B cell (primary cell): ENCODE results near the gene ZNF688. TPM values are rescaled to one million over a fixed set of nuclear protein-coding genes. Genes with fewer than 3 reads are reported as not detected.

Experiments used
- ATAC-seq: fragments of 200-7000 bp; cut with Tn5 transposase; one replicate; pipeline ENCODE4 v1.10.0; 2021; ENCODE audit warnings: low read depth, mild to moderate bottlenecking, moderate number of reproducible peaks, moderate library complexity
- CTCF ChIA-PET: fragments of 350-600 bp; sonication (Branson Sonifier 250); formaldehyde crosslinking; loops from one replicate; lab custom pipeline; 2021; ENCODE audit warnings: antibody characterized with exemption, inconsistent platforms; lab: Charles Lee
- POLR2A ChIA-PET: fragments of 350-600 bp; sonication (Branson Sonifier 250); formaldehyde crosslinking; loops from one replicate; lab custom pipeline; 2021; ENCODE audit warnings: antibody characterized with exemption; lab: Charles Lee
- DNase-seq: peaks from one replicate; pipeline ENCODE4 v3.0.0; 2013
- H2AFZ ChIP-seq: 2 replicates; pipeline ENCODE4 v1.6.1; 2012; ENCODE audit warnings: mild to moderate bottlenecking, low read depth, low read length; ENCODE audit not compliant: insufficient read depth, poor library complexity, severe bottlenecking
- H3K27ac ChIP-seq, 2 donors: 1 replicate in 1 of 2; 2 replicates in 1 of 2; pipeline ENCODE4 v1.5.1; 2012 to 2013; ENCODE audit warnings: low read length in 2 of 2, mild to moderate bottlenecking in 2 of 2, moderate library complexity in 1 of 2
- H3K27me3 ChIP-seq, 4 experiments: fragments of 200-600 bp in 1 of 4; sonication (generic) in 1 of 4; replicated peaks in 1 of 4; 1 replicate in 2 of 4; 2 replicates in 2 of 4; pipeline versions ENCODE4 v1.6.1 to v1.7.0; 2013 to 2016; ENCODE audit warnings: low read length in 3 of 4, mild to moderate bottlenecking in 2 of 4, mixed read lengths in 1 of 4, moderate library complexity in 1 of 4; ENCODE audit not compliant: insufficient read depth in 4 of 4, control insufficient read depth in 3 of 4; ENCODE audit errors: control extremely low read depth in 1 of 4
- H3K36me3 ChIP-seq, 2 experiments: replicated peaks in 1 of 2; 1 replicate in 1 of 2; 2 replicates in 1 of 2; pipeline versions ENCODE4 v1.6.1 to v1.7.1; 2013; ENCODE audit warnings: low read length in 1 of 2; ENCODE audit not compliant: insufficient read depth in 2 of 2, control insufficient read depth in 1 of 2; ENCODE audit errors: control extremely low read depth in 1 of 2, extremely low read depth in 1 of 2
- H3K4me1 ChIP-seq, 2 donors: fragments of 200-600 bp in 1 of 2; sonication (generic) in 1 of 2; 1 replicate in 1 of 2; 2 replicates in 1 of 2; pipeline versions ENCODE4 v1.5.1 to v1.6.1; 2013 to 2017; ENCODE audit warnings: low read length in 2 of 2; ENCODE audit not compliant: control insufficient read depth in 2 of 2, insufficient read depth in 2 of 2
- H3K4me2 ChIP-seq: replicated peaks from 2 replicates; pipeline ENCODE3; 2012; ENCODE audit warnings: mild to moderate bottlenecking, low read depth, low read length; ENCODE audit not compliant: poor library complexity, severe bottlenecking
- H3K4me3 ChIP-seq, 5 experiments: fragments of 200-600 bp in 1 of 5; sonication (generic) in 1 of 5; 1 replicate in 3 of 5; 2 replicates in 2 of 5; pipeline versions ENCODE4 v1.5.1 to v1.7.0; 2011 to 2016; ENCODE audit warnings: low read length in 4 of 5, mild to moderate bottlenecking in 4 of 5, low read depth in 2 of 5, control low read depth in 1 of 5, moderate library complexity in 1 of 5; ENCODE audit not compliant: insufficient read depth in 1 of 5; ENCODE audit errors: control extremely low read depth in 1 of 5, extremely low read depth in 1 of 5
- H3K79me2 ChIP-seq: fragments of 200-600 bp; sonication (generic); one replicate; pipeline ENCODE4 v1.6.0; 2016; ENCODE audit warnings: low read length; ENCODE audit not compliant: control insufficient read depth, insufficient read depth
- H3K9ac ChIP-seq: fragments of 200-600 bp; sonication (generic); 2 replicates; pipeline ENCODE4 v1.6.1; 2017; ENCODE audit warnings: mild to moderate bottlenecking, low read length, moderate library complexity
- H3K9me3 ChIP-seq, 3 donors: one replicate each; pipeline versions ENCODE4 v1.6.1 to v1.7.1; 2013; ENCODE audit warnings: low read length in 2 of 3; ENCODE audit not compliant: control insufficient read depth in 2 of 3, insufficient read depth in 1 of 3; ENCODE audit errors: control extremely low read depth in 1 of 3
- H4K20me1 ChIP-seq: 2 replicates; pipeline ENCODE4 v1.6.0; 2012; ENCODE audit warnings: mild to moderate bottlenecking, low read length; ENCODE audit not compliant: insufficient read depth, control insufficient read depth, poor library complexity, severe bottlenecking
- H3K27ac Mint-ChIP-seq: one replicate; pipeline ENCODE4 v1.8.0; 2021; ENCODE audit warnings: mixed read lengths
- H3K27me3 Mint-ChIP-seq: one replicate; pipeline ENCODE4 v1.8.0; 2021; ENCODE audit warnings: mixed read lengths
- H3K4me1 Mint-ChIP-seq: one replicate; pipeline ENCODE4 v1.8.0; 2021; ENCODE audit warnings: mixed read lengths
- H3K4me3 Mint-ChIP-seq: one replicate; pipeline ENCODE4 v1.8.0; 2021; ENCODE audit warnings: mixed read lengths
- H3K9me3 Mint-ChIP-seq: one replicate; pipeline ENCODE4 v1.8.0; 2022; ENCODE audit warnings: mixed read lengths; ENCODE audit not compliant: insufficient read depth
- CTCF ChIP-seq: fragments of 200-600 bp; IDR thresholded peaks from one replicate; pipeline ENCODE4 v1.8.0; 2022; ENCODE audit warnings: antibody characterized with exemption, mild to moderate bottlenecking
- EZH2 ChIP-seq: IDR thresholded peaks from 2 replicates; pipeline ENCODE4 v1.6.1; 2012; ENCODE audit warnings: borderline replicate concordance, low read depth, mild to moderate bottlenecking, moderate library complexity, low read length; ENCODE audit not compliant: insufficient read depth, poor library complexity, severe bottlenecking
- WGBS: methylation state at CpG from one replicate; pipeline ENCODE4 v1.1.5; 2013; ENCODE audit warnings: missing lambda C conversion rate; ENCODE audit not compliant: insufficient coverage; 5-methylcytosine and 5-hydroxymethylcytosine counted together
- intact Hi-C: fragments of 100-400 bp; cut with micrococcal nuclease; formaldehyde crosslinking; loops from one replicate; pipeline ENCODE4 v1.10.0; 2022
- polyA plus RNA-seq: library from polyadenylated mRNA; depleted of rRNA; stranded (reverse); fragments of >200 nt; gene quantifications from 2 replicates; pipeline ENCODE4 v1.2.3, GENCODE V29; 2012
- total RNA-seq, 2 donors: library from RNA; stranded (reverse); fragments of 120-200 nt in 1 of 2; gene quantifications; 1 replicate in 1 of 2; 2 replicates in 1 of 2; pipeline versions ENCODE4 v1.2.3 to v1.2.4, GENCODE V29; 2013 to 2022

Gene ZNF688
- total and polyA plus RNA-seq, 2 donors (not counting 1 experiment from before 2014, with no cell fraction given), result 20.6 to 23.1 TPM

- peak within 1 kb of the TSS; percentile 59 to 97 (median 82) for H3K4me3 ChIP-seq
- Mint-ChIP-seq H3K27ac (peak within 1 kb of the TSS; percentile 96), H3K27me3 (no peaks in the 10 kb centered on the region), H3K4me3 (peak within 1 kb of the TSS; percentile 94), H3K4me1 (peaks cover 20% of the 10 kb centered on the region), H3K9me3 (no peaks in the 10 kb centered on the region)
- peaks cover 0 to 10% of the 10 kb centered on the region in 2 experiments for H3K36me3 ChIP-seq
- no peaks in the 10 kb centered on the region for H3K9me3 ChIP-seq
- H3K27me3 ChIP-seq, result no peaks in the 10 kb centered on the region
- ATAC-seq (peak; percentile 32), DNase-seq (no peak)
- peaks cover 14% of the 10 kb centered on the region for H3K79me2 ChIP-seq
- H3K4me1 ChIP-seq, result peaks cover 13 to 30% of the 10 kb centered on the region in 2 donors
- under 1% methylated on average over 63 of the region's 73 CpGs for WGBS
- peak within 1 kb of the TSS; percentile 94 for H3K9ac ChIP-seq
- intact Hi-C loops, result loop anchor here (1.0 to 5.0 kb wide), 7 partner anchors 53 to 173 kb away; partner anchors contain the start of genes ITGAL, SRCAP, TBC1D10B and ZNF785
- no peak for TF ChIP-seq CTCF
- no peak for TF ChIP-seq EZH2
- ChIA-PET POLR2A (interaction anchor here (0.5 to 2.4 kb wide), 11 partner anchors 9 to 347 kb away, joined by 3 to 12 read pairs (median 4); partner anchors contain the start of genes DCTPP1, FBRS, ITGAL and ZNF48), CTCF (interaction anchor here (1.1 to 1.8 kb wide), 8 partner anchors 9 to 96 kb away, joined by 3 to 10 read pairs (median 5); partner anchors contain the start of genes DCTPP1, ZNF747 and ZNF764)
- H4K20me1 ChIP-seq, result no peaks in the 10 kb centered on the region
- peak within 1 kb of the TSS; percentile 78 for H3K4me2 ChIP-seq
- peak within 1 kb of the TSS; percentile 87 to 89 for H3K27ac ChIP-seq
- peak within 1 kb of the TSS; percentile 95 for H2AFZ ChIP-seq
Observed at GRCh38 chr16:30526137-30526822, 45.2 kb downstream of the ZNF688 start, which contains the start of gene ZNF768. Gene ZNF768 (minus strand): TSS chr16:30526566. CDS start chr16:30526413, 153 bp downstream.

- no peak for TF ChIP-seq CTCF
- no peak for TF ChIP-seq EZH2
- H3K4me3 Mint-ChIP-seq, result peak overlapping the region; percentile 94
- H3K27me3 ChIP-seq, result no peaks in the 10 kb centered on the region
- H3K27ac ChIP-seq, result no peak overlapping the region
- H3K79me2 ChIP-seq, result peaks cover 13% of the 10 kb centered on the region
- ATAC-seq (no peak), DNase-seq (no peak)
- peaks cover 13 to 30% of the 10 kb centered on the region in 2 donors for H3K4me1 ChIP-seq
- no peaks in the 10 kb centered on the region for H4K20me1 ChIP-seq
- peaks cover 20% of the 10 kb centered on the region for H3K4me1 Mint-ChIP-seq
- POLR2A ChIA-PET, result interaction anchor here (1.1 to 2.3 kb wide), 4 partner anchors 9 to 133 kb away, joined by 3 to 12 read pairs (median 4); partner anchors contain the start of genes DCTPP1, FBRS and ZNF747
- no peaks in the 10 kb centered on the region for H3K9me3 ChIP-seq
- 51% methylated on average over 4 of the region's 4 CpGs for WGBS
- H3K27me3 Mint-ChIP-seq, result no peaks in the 10 kb centered on the region
- no peaks in the 10 kb centered on the region for H3K9me3 Mint-ChIP-seq
- peak overlapping the region; percentile 78 for H3K4me2 ChIP-seq
- H2AFZ ChIP-seq, result peak overlapping the region; percentile 95
- intact Hi-C loops, result loop anchor here (1.0 to 5.0 kb wide), 7 partner anchors 53 to 173 kb away; partner anchors contain the start of genes ITGAL, SRCAP, TBC1D10B and ZNF785
- peak overlapping the region; percentile 94 for H3K9ac ChIP-seq
- H3K27ac Mint-ChIP-seq, result peak overlapping the region; percentile 93
- peak overlapping the region in 4 of 5 experiments; percentile 54 to 86 (median 71) for H3K4me3 ChIP-seq
- CTCF ChIA-PET, result interaction anchor here (1.3 to 1.8 kb wide), 4 partner anchors 10 to 96 kb away, joined by 3 to 10 read pairs (median 4); partner anchors contain the start of genes DCTPP1 and ZNF747
- peaks cover 0 to 10% of the 10 kb centered on the region in 2 experiments for H3K36me3 ChIP-seq
Observed at GRCh38 chr16:30525844-30526136, 45.7 kb downstream of the ZNF688 start.
